ENCODE data around the gene MST1R. TPM values are rescaled to one million over a fixed set of nuclear protein-coding genes. Genes with fewer than 3 reads are reported as not detected.

MST1R gene
- total RNA-seq, 1 donor from 2014 or later: not detected

- peaks cover 7 to 10% of the 10 kb centered on the region in 2 donors for H3K4me1 ChIP-seq
- peak within 1 kb of the TSS; percentile 50 to 53 for H3K4me3 ChIP-seq
- no peaks in the 10 kb centered on the region for H3K9me3 ChIP-seq
- no peaks in the 10 kb centered on the region for H3K36me3 ChIP-seq
- no peak for DNase-seq (ENCODE audit: low spot score in 2 of 2)
- H3K27ac ChIP-seq: no peak within 1 kb of the TSS
- no peak for TF ChIP-seq CTCF (IDR thresholded peaks at IDR 0.05)
- intact Hi-C loops (cut with DNase I): no loop called here
- H3K27me3 ChIP-seq: peaks cover 10% of the 10 kb centered on the region
These were observed 34.0 kb downstream of the MST1R start, which contains the start of gene CAMKV for GRCh38 chr3:49869525-49870126. Gene CAMKV, minus strand, starts transcription at chr3:49869906. Its CDS starts 7,518 bp downstream, at chr3:49862388.

- intact Hi-C loops (cut with DNase I): no loop called here
- Histone ChIP-seq H3K36me3 (no peaks in the 10 kb centered on the region), H3K4me3 (peak overlapping the region; percentile 50 to 53), H3K27me3 (peaks cover 10% of the 10 kb centered on the region), H3K27ac (no peak overlapping the region), H3K9me3 (no peaks in the 10 kb centered on the region), H3K4me1 (peaks cover 7 to 10% of the 10 kb centered on the region in 2 donors)
- no peak for TF ChIP-seq CTCF (IDR thresholded peaks at IDR 0.05)
- no peak for DNase-seq (ENCODE audit: low spot score in 2 of 2)
These were observed 34.7 kb downstream of the MST1R start for GRCh38 chr3:49868862-49869466.

- H3K9me3 ChIP-seq: no peaks in the 10 kb centered on the region
- peaks cover 10% of the 10 kb centered on the region for H3K27me3 ChIP-seq
- no peak for TF ChIP-seq CTCF (IDR thresholded peaks at IDR 0.05)
- no peak overlapping the region for H3K4me3 ChIP-seq
- intact Hi-C loops (cut with DNase I): no loop called here
- no peaks in the 10 kb centered on the region for H3K36me3 ChIP-seq
- no peak for DNase-seq (ENCODE audit: low spot score in 2 of 2)
- no peak overlapping the region for H3K27ac ChIP-seq
- peaks cover 7 to 10% of the 10 kb centered on the region in 2 donors for H3K4me1 ChIP-seq
These were observed 35.8 kb downstream of the MST1R start for GRCh38 chr3:49867871-49868321.

GRCh38 chr3:49867400-49867799 lies 36.3 kb downstream of the MST1R start:
- Histone ChIP-seq H3K4me3 (no peak overlapping the region), H3K4me1 (peaks cover 7 to 10% of the 10 kb centered on the region in 2 donors), H3K27ac (no peak overlapping the region), H3K27me3 (peaks cover 10% of the 10 kb centered on the region), H3K9me3 (no peaks in the 10 kb centered on the region), H3K36me3 (no peaks in the 10 kb centered on the region)
- no peak for TF ChIP-seq CTCF (IDR thresholded peaks at IDR 0.05)
- DNase-seq (ENCODE audit: low spot score in 2 of 2): no peak
- intact Hi-C loops (cut with DNase I): no loop called here

GRCh38 chr3:49865198-49865784 lies 38.4 kb downstream of the MST1R start:
- intact Hi-C loops (cut with DNase I): no loop called here
- peaks cover 7 to 10% of the 10 kb centered on the region in 2 donors for H3K4me1 ChIP-seq
- H3K4me3 ChIP-seq: no peak overlapping the region
- H3K27ac ChIP-seq: no peak overlapping the region
- no peak for DNase-seq (ENCODE audit: low spot score in 2 of 2)
- TF ChIP-seq CTCF (IDR thresholded peaks at IDR 0.05): no peak
- H3K36me3 ChIP-seq: no peaks in the 10 kb centered on the region
- no peaks in the 10 kb centered on the region for H3K9me3 ChIP-seq
- H3K27me3 ChIP-seq: peaks cover 10% of the 10 kb centered on the region
